Measurements from ENCODE around the gene KIF1B. TPM values are rescaled to one million over a fixed set of nuclear protein-coding genes. Genes with fewer than 3 reads are reported as not detected.

The KIF1B gene
- total and polyA plus RNA-seq, 9 of the 15 experiments (the other 6 are each of a cell fraction or from before 2014, with no cell fraction given), result 2.8 to 19.8 (median 11.9) TPM

GRCh38 chr1:10396870-10397269, 186.5 kb downstream of the KIF1B start:
- POLR2A ChIA-PET, result interaction anchor here (1.7 kb wide), 1 partner anchor 9 kb away, joined by 4 read pairs; no protein-coding TSS in a partner anchor
- ATAC-seq, result no peak
- H3K9ac ChIP-seq (ENCODE audit: insufficient read depth in 1 of 2, low read depth in 2 of 2, low read length in 2 of 2), result no peak overlapping the region
- in situ Hi-C loops (cut with MboI) (no loop called here), intact Hi-C loops (cut with micrococcal nuclease) (no loop called here)
- H3K4me1 ChIP-seq (replicated peaks in 1 of 2; ENCODE audit: control insufficient read depth in 2 of 2, insufficient read depth in 2 of 2, low read length in 2 of 2), result peaks cover 18 to 23% of the 10 kb centered on the region in 2 experiments
- H3K27me3 ChIP-seq (ENCODE audit: control insufficient read depth in 2 of 2, insufficient read depth in 2 of 2, low read length in 2 of 2), result no peaks in the 10 kb centered on the region
- no peak overlapping the region for H2AFZ ChIP-seq (ENCODE audit: low read depth, low read length)
- peaks cover 8% of the 10 kb centered on the region; the same call in 1 of the 2 replicates for H4K20me1 ChIP-seq (replicated peaks; ENCODE audit: control insufficient read depth, insufficient read depth, low read length)
- H3K9me3 ChIP-seq (replicated peaks; ENCODE audit: control insufficient read depth, insufficient read depth, low read depth, low read length), result no peaks in the 10 kb centered on the region
- peaks cover 28% of the 10 kb centered on the region for H3K79me2 ChIP-seq (ENCODE audit: control insufficient read depth, insufficient read depth, low read length)
- TF ChIP-seq ZNF146 (CRISPR knock-in tag; IDR thresholded peaks at IDR 0.05; ENCODE audit: unreplicated experiment) (peak; percentile 45), ZBTB17 (CRISPR knock-in tag; IDR thresholded peaks at IDR 0.05) (no peak), HNRNPLL (IDR thresholded peaks at IDR 0.05; ENCODE audit: low read depth, low read length, poor library complexity, severe bottlenecking) (no peak)
- BruUV-seq (replicated peaks), result no TSS peak
- peaks cover 18% of the 10 kb centered on the region for H3K36me3 ChIP-seq (ENCODE audit: control insufficient read depth, insufficient read depth, low read length)
- no peak for DNase-seq (ENCODE audit: extremely low read depth in 1 of 4, low spot score in 3 of 4)
- FAIRE-seq, result no peak
- CTCF ChIA-PET (ENCODE audit: low intra/inter-chr PET ratio), result no interaction called here
- no peak overlapping the region for H3K4me2 ChIP-seq (ENCODE audit: insufficient read depth, low read length)
- 71% methylated on average over 3 of the region's 3 CpGs for WGBS (ENCODE audit: insufficient coverage, low coverage, missing lambda C conversion rate)
- no peak overlapping the region for H3K4me3 ChIP-seq
- H3K27ac ChIP-seq (ENCODE audit: extremely low read depth, low read depth, low read length), result no peak overlapping the region
- no peaks in the 10 kb centered on the region for H3K9me1 ChIP-seq (ENCODE audit: control insufficient read depth, insufficient read depth, low read length)

- FAIRE-seq, result peak; percentile 32
- WGBS (ENCODE audit: insufficient coverage, low coverage, missing lambda C conversion rate), result 2% methylated on average over 32 of the region's 34 CpGs
- peaks cover 37% of the 10 kb centered on the region for H3K79me2 ChIP-seq (ENCODE audit: control insufficient read depth, insufficient read depth, low read length)
- no peaks in the 10 kb centered on the region for H3K9me3 ChIP-seq (replicated peaks; ENCODE audit: control insufficient read depth, insufficient read depth, low read depth, low read length)
- peak overlapping the region; percentile 66 for H3K4me3 ChIP-seq
- no peak for ATAC-seq
- ChIA-PET CTCF (ENCODE audit: low intra/inter-chr PET ratio) (interaction anchor here (0.6 kb wide), 1 partner anchor 760 kb away, joined by 3 read pairs; no protein-coding TSS in a partner anchor), POLR2A (interaction anchor here (0.6 to 2.7 kb wide), 11 partner anchors 10 to 233 kb away, joined by 3 to 27 read pairs (median 3); partner anchors contain the start of gene CORT)
- peaks cover 8% of the 10 kb centered on the region; the same call in 1 of the 2 replicates for H4K20me1 ChIP-seq (replicated peaks; ENCODE audit: control insufficient read depth, insufficient read depth, low read length)
- H3K4me2 ChIP-seq (ENCODE audit: insufficient read depth, low read length), result peak overlapping the region; percentile 93
- in situ Hi-C loops (cut with MboI), result no loop called here
- peak overlapping the region; percentile 47 for H3K27ac ChIP-seq (ENCODE audit: extremely low read depth, low read depth, low read length)
- H2AFZ ChIP-seq (ENCODE audit: low read depth, low read length), result peak overlapping the region; percentile 99
- H3K4me1 ChIP-seq (replicated peaks in 1 of 2; ENCODE audit: control insufficient read depth in 2 of 2, insufficient read depth in 2 of 2, low read length in 2 of 2), result peaks cover 18 to 23% of the 10 kb centered on the region in 2 experiments
- intact Hi-C loops (cut with micrococcal nuclease), result loop anchor here (1.0 to 2.0 kb wide), 2 partner anchors 10 to 16 kb away; no protein-coding TSS in a partner anchor
- peaks cover 32% of the 10 kb centered on the region for H3K36me3 ChIP-seq (ENCODE audit: control insufficient read depth, insufficient read depth, low read length)
- TSS peak; percentile 77 for BruUV-seq (replicated peaks)
- H3K9ac ChIP-seq (ENCODE audit: insufficient read depth in 1 of 2, low read depth in 2 of 2, low read length in 2 of 2), result peak overlapping the region; percentile 59 to 95
- DNase-seq (ENCODE audit: extremely low read depth in 1 of 4, low spot score in 3 of 4), result no peak
- no peaks in the 10 kb centered on the region for H3K27me3 ChIP-seq (ENCODE audit: control insufficient read depth in 2 of 2, insufficient read depth in 2 of 2, low read length in 2 of 2)
- H3K9me1 ChIP-seq (ENCODE audit: control insufficient read depth, insufficient read depth, low read length), result no peaks in the 10 kb centered on the region
- TF ChIP-seq ATF6 (CRISPR knock-in tag; IDR thresholded peaks at IDR 0.05) (0 out of 2 replicates have a peak, but pooled peaks have one; percentile 10), RBBP5 (IDR thresholded peaks at IDR 0.05; ENCODE audit: borderline replicate concordance, insufficient read depth, low read length, poor library complexity, severe bottlenecking) (no peak), ZSCAN32 (CRISPR knock-in tag; IDR thresholded peaks at IDR 0.05) (no peak), ZBTB43 (CRISPR knock-in tag; IDR thresholded peaks at IDR 0.05) (peak; percentile 82; the same call in 1 of the 2 replicates), SETDB1 (IDR thresholded peaks at IDR 0.05; ENCODE audit: low read length) (no peak), ID3 (CRISPR knock-in tag; IDR thresholded peaks at IDR 0.05) (no peak), ID3 (tag; IDR thresholded peaks at IDR 0.05) (peak; percentile 18; the same call in 1 of the 2 replicates), ZNF174 (CRISPR knock-in tag; IDR thresholded peaks at IDR 0.05) (no peak)
Measured at GRCh38 chr1:10398278-10398733, 187.9 kb downstream of the KIF1B start.
